AG09319 (cell line): Measurements from ENCODE around the gene BCL7A.
"Not testable (repeated sequence)": the region's sequence is repeated elsewhere in the genome, so short reads cannot be mapped to it uniquely, and the experiment has no call there.

ENCODE experiments used
- DNase-seq: peaks from one replicate; pipeline ENCODE4 v3.0.0-alpha.2; 2010; ENCODE audit warnings: low read depth; ENCODE audit errors: extremely low read depth
- TF ChIP-seq, protein P1 (sequence below): IDR thresholded peaks from 2 replicates; pipeline ENCODE4 v1.5.1; 2011; ENCODE audit warnings: low read depth, mild to moderate bottlenecking, inconsistent platforms, low read length, moderate library complexity

BCL7A gene

DNA sequence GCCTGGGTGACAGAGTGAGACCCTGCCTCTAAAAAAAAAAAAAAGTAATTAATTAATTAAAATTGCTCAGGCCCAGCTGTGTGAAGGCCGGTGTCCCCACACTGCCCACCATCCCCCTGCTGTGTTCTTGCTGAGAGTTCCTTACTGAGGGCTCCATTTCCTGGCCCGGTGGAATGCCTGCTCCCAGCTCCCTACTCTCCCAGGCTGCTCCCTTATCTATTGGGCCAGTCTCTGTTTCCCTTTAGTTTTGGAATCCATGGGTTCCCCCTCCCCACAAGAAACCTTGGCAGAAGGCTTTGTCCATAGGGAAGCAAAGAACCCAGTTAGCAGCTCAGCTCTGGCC is 75.9 kb downstream of the BCL7A start:
- DNase-seq, result no peak
- TF ChIP-seq, protein P1, sequence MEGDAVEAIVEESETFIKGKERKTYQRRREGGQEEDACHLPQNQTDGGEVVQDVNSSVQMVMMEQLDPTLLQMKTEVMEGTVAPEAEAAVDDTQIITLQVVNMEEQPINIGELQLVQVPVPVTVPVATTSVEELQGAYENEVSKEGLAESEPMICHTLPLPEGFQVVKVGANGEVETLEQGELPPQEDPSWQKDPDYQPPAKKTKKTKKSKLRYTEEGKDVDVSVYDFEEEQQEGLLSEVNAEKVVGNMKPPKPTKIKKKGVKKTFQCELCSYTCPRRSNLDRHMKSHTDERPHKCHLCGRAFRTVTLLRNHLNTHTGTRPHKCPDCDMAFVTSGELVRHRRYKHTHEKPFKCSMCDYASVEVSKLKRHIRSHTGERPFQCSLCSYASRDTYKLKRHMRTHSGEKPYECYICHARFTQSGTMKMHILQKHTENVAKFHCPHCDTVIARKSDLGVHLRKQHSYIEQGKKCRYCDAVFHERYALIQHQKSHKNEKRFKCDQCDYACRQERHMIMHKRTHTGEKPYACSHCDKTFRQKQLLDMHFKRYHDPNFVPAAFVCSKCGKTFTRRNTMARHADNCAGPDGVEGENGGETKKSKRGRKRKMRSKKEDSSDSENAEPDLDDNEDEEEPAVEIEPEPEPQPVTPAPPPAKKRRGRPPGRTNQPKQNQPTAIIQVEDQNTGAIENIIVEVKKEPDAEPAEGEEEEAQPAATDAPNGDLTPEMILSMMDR, result no peak

DNA sequence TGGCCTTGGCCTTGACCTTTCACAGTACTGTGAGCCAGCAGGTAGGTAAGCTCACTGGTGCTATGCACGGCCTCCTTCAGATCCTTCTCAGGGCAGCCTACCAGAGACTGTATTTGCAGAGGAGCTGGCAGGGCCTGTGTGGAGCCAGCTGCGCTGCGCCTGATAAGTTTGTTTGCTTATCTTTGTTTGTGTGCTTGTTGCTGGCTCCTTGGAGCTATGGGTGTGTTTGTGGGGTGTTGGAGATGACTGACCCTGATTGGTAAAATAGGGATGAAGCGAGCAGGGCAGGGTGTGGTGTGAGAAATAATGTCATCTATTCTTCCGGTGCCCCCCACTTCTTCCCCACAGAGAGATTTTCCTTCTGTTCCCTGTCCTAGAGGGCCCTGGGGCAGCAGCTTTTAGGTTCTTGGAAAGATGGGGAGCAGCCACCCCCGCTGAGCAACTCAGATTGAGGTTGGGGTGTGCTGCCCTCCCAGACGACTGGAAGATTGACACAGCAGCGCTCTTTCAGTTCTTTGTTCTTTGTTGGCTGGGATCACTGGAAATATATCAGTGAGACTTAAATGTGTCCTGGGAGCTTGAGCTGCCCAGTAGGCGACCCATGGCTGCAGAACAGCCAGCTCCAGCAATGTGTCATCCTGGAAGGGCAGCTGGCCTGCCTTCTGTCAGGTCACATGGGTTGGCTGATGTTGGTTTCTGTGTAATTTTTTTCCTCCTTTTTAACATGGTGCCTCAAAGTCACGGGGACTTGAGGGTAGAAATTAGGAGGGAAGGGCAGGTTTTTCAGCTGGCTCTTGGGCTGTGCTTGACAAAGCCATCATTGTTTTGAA is 76.5 kb downstream of the BCL7A start:
- no peak for DNase-seq
- TF ChIP-seq, protein P1, result no peak

- TF ChIP-seq, protein P1, result no peak
- no peak for DNase-seq
Measured at GRCh38 chr12:122099280-122099749, 77.6 kb downstream of the BCL7A start.

DNA sequence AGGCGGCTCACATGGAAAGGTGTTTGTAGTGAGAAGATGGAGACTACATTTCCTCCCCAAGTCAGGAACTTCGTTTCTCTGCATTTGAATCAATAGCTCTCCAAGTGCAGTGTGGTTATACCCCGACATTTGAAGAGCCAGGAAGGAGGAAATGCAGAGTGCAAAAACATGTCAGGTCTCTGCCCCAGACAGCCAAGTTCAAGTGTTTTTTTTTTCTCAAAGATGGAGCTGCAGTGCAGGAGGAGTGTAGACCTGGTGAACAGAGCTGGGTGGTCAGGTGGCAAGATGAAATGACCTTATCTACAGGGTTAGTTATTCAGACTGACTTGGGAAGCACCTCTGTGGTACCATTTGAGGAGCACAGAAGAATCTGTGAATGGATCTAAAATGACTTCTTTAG is 78.2 kb downstream of the BCL7A start:
- TF ChIP-seq, protein P1, result no peak
- DNase-seq, result no peak

DNA sequence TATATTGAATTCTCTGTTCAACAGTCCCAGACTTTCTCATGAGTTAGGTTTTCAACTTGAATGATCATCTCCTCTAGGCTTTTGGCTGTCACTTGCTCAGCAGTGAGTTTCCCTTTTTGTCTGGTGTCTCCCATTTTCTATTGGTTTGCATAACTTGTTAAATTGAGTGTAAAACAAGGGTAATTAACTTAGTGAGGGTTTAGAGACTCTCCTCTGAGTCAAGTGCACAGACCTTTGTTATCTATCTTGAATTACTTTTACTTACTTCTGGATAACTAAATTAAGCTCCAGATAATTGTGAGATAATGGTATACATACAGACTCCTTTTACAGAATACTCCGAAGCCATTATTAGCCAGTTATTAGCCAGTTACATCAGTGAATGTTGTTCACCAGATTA is 78.9 kb downstream of the BCL7A start:
- TF ChIP-seq, protein P1, result no peak
- DNase-seq, result no peak

DNA sequence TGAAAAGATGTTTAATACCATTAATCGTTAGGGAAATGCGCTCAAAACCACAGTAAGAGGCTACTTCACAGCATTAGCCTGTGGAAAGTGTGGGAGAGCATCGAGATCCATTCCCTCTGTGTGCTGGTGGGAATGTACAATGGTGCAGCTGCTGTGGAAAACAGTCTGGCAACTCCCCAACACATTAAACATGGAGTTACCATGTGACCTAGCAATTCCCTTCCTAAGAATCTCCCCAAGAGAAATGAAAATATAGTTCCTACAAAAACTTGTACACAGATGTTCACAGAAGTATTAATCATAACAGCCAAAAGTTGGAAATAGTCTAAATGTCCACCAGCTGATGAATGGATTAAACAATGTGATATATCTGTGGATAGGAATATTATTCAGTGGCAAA is 80.6 kb downstream of the BCL7A start:
- DNase-seq, result no peak
- TF ChIP-seq, protein P1, result no peak

- DNase-seq, result no peak
- TF ChIP-seq, protein P1, result no peak
Measured at GRCh38 chr12:122104844-122105243, 83.2 kb downstream of the BCL7A start.

DNA sequence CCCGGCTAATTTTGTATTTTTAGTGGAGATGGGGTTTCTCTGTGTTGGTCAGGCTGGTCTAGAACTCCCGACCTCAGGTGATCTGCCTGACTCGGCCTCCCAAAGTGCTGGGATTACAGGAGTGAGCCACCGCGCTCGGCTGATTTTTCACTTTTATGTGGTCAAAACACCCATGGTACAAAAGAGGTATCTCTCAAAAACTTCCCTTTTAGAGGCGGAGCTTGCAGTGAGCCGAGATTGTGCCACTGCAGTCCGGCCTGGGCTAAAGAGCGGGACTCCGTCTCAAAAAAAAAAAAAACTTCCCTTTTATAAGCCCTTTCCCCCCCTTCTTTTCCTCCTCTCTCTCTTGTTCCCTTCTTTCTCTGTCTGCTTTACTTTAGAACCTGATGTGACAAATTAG is 83.8 kb downstream of the BCL7A start:
- not testable (repeated sequence) for DNase-seq
